GM12874 (cell line): ENCODE measurements around the gene PTPN12.

Source experiments
- CTCF ChIP-seq: IDR thresholded peaks from 2 replicates; pipeline ENCODE4 v1.5.1; 2011; ENCODE audit warnings: low read depth, mild to moderate bottlenecking, control low read depth, low read length, moderate library complexity; ENCODE audit not compliant: insufficient read depth

Gene PTPN12

DNA sequence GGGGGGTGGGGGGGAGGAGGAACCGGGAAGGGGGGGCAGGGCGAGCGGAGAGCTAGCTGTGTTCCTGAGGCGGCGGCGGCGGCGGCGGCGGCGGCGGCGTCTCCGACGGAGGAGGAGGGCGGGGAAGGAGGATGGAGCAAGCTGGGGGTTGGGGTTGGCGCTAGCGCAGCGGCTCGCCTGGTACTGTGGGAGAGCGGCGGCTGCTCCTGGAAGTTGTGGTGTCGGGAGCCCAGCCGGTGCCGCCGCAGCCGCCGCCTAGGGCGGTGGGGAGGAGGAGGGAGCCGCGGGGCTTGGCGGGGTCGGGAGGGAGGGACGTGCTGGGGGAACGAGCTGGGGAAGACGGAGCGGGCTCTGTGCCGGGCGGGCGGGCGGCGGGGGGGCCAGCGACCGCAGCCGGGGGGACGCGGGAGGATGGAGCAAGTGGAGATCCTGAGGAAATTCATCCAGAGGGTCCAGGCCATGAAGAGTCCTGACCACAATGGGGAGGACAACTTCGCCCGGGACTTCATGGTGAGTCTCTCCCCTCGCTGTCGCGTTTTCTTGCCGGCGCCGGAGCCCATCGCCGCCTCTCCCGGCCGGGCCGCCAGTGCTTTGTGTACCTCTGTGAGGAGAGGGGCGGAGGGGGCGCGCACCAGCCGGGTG lies at the start of gene PTPN12:
Gene PTPN12 (plus strand): TSS at position 160 of the 642 bp plus-strand sequence. CDS start 252 bp downstream, at position 412.
- no peak for TF ChIP-seq CTCF

DNA sequence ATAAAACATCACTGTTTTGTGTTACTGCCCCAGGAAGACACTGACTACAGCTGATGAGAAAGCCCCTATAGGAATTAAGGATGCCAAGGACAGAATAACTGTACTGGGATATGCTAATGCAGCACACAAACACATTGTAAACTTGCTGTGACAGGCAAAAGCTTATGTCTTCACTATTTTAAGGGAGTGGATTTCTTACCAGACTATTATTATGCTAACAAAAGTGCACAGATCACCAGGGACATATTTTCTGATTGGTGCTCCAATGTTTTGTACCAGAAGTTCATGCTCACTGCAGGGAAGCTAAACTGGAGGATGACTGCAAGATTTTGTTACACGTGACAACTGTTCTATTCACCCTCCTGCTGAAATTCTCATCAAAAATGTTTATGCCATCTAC lies 48.1 kb upstream of the PTPN12 start:
- no peak for TF ChIP-seq CTCF

- no peak for TF ChIP-seq CTCF
These were observed 40.0 kb upstream of the PTPN12 start for GRCh38 chr7:77497079-77497478.

DNA sequence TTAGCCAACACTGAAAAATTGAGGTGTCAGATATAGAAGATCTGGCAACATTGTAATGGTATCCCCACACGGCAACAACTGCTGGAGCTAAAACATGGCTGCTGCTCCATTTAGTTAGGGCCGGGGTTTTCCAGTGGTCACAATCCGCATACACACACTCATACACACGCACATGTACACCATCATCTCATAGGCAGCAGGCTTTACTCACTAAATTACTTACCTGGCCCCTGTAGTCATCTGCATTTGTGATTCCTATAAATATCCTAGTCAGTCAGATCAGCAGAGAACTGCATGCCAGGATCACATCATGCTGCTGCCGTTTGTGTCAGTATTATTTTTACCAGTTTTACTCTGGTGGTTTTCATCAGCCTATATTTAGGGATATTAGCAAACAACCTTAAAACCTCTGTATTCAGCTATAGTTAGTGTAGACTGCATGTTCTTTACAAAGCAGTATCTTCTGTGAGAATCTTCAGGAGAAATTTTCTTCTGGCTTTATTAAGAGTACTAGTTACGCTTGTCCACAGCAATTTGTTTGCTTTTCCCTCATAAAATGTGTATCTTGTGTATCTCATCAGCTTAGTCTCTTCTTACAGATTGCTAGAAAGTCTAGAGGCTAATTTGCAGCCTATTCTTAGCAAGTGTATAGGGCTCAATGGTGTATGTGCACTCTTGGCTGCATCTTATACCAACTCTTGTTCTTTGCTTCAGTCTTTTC lies 38.3 kb upstream of the PTPN12 start:
- no peak for TF ChIP-seq CTCF

- TF ChIP-seq CTCF, result no peak
These were observed 35.9 kb upstream of the PTPN12 start for GRCh38 chr7:77501192-77501515.

GRCh38 chr7:77504951-77505350 lies 32.1 kb upstream of the PTPN12 start:
- TF ChIP-seq CTCF, result no peak

GRCh38 chr7:77506899-77507298 lies 30.2 kb upstream of the PTPN12 start:
- TF ChIP-seq CTCF, result no peak
